ENCODE data around the gene GUCD1. TPM values are rescaled to one million over a fixed set of nuclear protein-coding genes. Genes with fewer than 3 reads are reported as not detected.

Gene GUCD1
- total RNA-seq, 2 donors from 2014 or later = 188 to 207 TPM

DNA sequence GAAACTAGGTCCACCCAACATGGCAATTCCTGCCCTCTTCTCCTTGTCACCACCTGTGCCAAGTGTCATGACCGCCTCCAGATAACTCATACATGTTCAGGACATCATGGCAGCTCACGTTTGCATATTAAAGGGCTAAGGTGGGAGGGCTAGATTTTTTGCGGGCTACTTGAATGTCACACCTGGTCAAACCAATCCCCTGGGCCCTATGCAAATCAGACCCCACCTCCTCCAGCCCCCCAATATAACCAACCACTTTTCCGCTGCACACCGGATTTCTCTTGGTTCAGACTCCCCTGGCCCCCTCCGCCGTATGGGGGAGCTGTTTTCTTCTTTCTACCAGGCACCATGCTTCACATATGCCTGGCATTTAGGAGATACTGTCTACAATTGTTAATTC, 47.2 kb downstream of the GUCD1 start:
- Histone ChIP-seq H3K36me3 (no peaks in the 10 kb centered on the region), H3K9me3 (no peaks in the 10 kb centered on the region), H3K27me3 (no peaks in the 10 kb centered on the region), H3K9ac (ENCODE audit: low read depth in 2 of 2, low read length in 2 of 2) (no peak overlapping the region), H3K4me3 (no peak overlapping the region), H3K27ac (no peak overlapping the region), H3K4me1 (peaks cover 10% of the 10 kb centered on the region)
- intact Hi-C loops (cut with DNase I) = no loop called here
- no peak for DNase-seq
- TF ChIP-seq, protein P1, sequence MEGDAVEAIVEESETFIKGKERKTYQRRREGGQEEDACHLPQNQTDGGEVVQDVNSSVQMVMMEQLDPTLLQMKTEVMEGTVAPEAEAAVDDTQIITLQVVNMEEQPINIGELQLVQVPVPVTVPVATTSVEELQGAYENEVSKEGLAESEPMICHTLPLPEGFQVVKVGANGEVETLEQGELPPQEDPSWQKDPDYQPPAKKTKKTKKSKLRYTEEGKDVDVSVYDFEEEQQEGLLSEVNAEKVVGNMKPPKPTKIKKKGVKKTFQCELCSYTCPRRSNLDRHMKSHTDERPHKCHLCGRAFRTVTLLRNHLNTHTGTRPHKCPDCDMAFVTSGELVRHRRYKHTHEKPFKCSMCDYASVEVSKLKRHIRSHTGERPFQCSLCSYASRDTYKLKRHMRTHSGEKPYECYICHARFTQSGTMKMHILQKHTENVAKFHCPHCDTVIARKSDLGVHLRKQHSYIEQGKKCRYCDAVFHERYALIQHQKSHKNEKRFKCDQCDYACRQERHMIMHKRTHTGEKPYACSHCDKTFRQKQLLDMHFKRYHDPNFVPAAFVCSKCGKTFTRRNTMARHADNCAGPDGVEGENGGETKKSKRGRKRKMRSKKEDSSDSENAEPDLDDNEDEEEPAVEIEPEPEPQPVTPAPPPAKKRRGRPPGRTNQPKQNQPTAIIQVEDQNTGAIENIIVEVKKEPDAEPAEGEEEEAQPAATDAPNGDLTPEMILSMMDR (IDR thresholded peaks at IDR 0.05) = no peak

DNA sequence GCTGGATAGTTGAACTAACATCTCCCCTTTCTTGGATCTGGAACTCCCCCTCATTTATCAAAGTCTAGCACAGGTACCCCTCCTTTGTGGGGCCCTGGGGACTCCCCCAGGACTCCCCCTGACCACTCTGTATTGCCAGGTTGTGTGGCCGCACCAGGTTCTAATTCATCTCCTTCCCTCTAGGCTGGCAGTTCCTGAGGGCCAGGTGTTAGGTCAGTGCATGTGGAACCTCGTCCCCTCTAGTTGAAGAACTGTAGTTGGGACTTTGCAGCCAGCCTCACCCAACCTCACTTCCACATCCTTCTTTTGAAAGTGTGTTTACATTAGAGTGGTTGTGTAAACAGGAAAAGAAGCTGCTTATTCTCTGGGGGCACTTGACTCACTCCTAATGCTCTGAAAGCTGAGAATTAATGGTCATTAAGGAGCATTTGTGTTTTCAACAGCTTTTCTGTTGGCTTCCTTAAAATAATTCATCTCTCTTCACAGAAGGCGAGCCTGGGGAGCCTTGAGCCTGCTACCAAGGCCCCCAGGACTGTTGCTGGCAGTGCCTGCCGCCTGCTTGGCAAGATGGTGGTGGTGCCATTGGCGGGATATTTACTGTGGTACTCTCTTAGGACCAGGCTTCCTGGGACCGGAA, 48.0 kb downstream of the GUCD1 start:
- no peak for DNase-seq
- H3K4me3 ChIP-seq = no peak overlapping the region
- peaks cover 10% of the 10 kb centered on the region for H3K4me1 ChIP-seq
- TF ChIP-seq, protein P1 (IDR thresholded peaks at IDR 0.05) = no peak
- intact Hi-C loops (cut with DNase I) = no loop called here
- no peaks in the 10 kb centered on the region for H3K9me3 ChIP-seq
- H3K36me3 ChIP-seq = no peaks in the 10 kb centered on the region
- no peak overlapping the region for H3K9ac ChIP-seq (ENCODE audit: low read depth in 2 of 2, low read length in 2 of 2)
- H3K27ac ChIP-seq = peak overlapping the region; percentile 2
- no peaks in the 10 kb centered on the region for H3K27me3 ChIP-seq

DNA sequence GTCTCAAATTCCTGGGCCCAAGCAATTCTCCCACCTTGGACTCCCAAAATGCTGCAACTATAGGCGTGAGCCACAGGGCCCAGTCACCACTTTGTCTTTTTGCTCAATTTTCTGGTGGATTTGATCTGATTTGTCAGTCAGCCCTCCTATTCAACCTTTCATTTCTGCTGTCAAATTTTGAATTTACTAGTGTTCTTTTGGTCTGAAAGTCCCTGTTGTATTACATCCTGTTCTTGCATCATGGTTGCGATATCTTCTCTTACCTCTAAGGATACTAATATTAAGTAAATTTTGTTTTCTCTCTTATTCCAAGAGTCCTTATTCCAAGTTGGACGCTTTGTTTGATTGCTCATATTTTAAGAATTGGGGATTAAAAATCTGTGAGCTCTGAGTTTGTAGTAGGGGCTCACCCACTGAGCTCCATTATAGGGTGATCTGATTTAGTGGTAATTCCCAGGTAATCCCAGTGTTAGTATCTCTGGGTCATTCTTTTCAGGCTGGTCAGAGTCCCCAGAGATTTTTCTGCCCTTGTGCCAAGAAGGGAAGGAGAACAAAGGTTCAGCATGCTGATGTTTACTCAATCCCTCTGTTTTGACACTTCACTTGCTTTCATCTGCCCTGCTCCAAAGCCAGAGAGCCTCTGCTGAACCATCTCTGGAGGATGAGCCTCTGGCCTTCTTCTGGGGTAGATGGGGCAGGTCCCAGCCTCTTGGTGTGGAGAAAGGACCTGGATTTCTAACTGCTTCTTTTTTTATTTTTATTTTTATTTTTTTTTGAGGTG, 49.8 kb downstream of the GUCD1 start:
- no peaks in the 10 kb centered on the region for H3K36me3 ChIP-seq
- no peak overlapping the region for H3K27ac ChIP-seq
- TF ChIP-seq, protein P1 (IDR thresholded peaks at IDR 0.05) = no peak
- intact Hi-C loops (cut with DNase I) = loop anchor here (5.0 kb wide), 1 partner anchor 83 kb away; no protein-coding TSS in a partner anchor
- no peaks in the 10 kb centered on the region for H3K27me3 ChIP-seq
- no peak for DNase-seq
- no peak overlapping the region for H3K4me3 ChIP-seq
- no peak overlapping the region for H3K9ac ChIP-seq (ENCODE audit: low read depth in 2 of 2, low read length in 2 of 2)
- no peaks in the 10 kb centered on the region for H3K4me1 ChIP-seq
- H3K9me3 ChIP-seq = no peaks in the 10 kb centered on the region

DNA sequence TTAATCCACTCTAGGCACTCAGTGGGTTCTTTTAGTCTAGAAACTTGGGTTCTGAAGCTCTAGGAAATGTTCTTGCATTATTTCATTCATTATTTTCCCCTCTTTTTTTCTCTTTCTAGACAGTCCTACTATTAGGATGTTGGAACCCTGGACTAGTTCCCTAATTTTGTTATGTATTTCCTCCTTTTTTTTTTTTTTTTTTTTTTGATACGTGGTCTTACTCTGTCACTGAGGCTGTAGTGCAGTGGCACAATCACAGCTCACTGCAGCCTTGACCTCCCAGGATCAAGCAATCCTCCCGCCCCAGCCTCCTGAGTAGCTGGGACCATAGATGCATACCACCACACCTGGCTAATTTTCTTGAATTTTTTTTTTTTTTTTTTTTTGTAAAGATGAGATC, 50.4 kb downstream of the GUCD1 start:
- intact Hi-C loops (cut with DNase I) = loop anchor here (5.0 kb wide), 1 partner anchor 82 kb away; no protein-coding TSS in a partner anchor
- H3K9ac ChIP-seq (ENCODE audit: low read depth in 2 of 2, low read length in 2 of 2) = no peak overlapping the region
- no peaks in the 10 kb centered on the region for H3K36me3 ChIP-seq
- TF ChIP-seq, protein P1 (IDR thresholded peaks at IDR 0.05) = no peak
- H3K27me3 ChIP-seq = no peaks in the 10 kb centered on the region
- H3K9me3 ChIP-seq = no peaks in the 10 kb centered on the region
- no peak for DNase-seq
- no peak overlapping the region for H3K27ac ChIP-seq
- no peak overlapping the region for H3K4me3 ChIP-seq
- no peaks in the 10 kb centered on the region for H3K4me1 ChIP-seq

DNA sequence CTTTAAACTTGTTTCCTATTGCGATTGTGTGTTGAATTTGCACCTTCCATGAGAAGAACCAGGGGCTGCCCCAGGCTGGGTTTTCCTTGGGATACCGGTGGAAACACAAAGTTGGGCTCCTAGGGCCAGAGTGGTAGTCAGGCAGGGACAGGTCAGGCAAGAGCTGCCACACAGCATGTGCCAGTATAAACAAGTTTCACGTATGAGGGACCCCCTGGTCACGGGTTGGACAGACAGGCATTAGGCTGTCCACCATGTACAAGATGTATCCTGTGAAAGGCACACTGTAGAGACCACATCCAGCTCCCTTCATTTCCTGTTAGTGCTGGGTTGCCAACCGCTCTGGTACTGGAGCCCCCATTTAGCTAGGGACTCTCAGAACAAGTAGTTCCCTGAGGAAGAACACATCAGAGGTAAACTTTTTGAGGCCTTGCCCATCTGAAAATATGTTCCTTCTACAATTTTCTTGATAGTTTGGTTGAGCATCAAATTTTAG, 51.0 kb downstream of the GUCD1 start:
- H3K27me3 ChIP-seq = no peaks in the 10 kb centered on the region
- no peak for DNase-seq
- intact Hi-C loops (cut with DNase I) = loop anchor here (5.0 kb wide), 1 partner anchor 82 kb away; no protein-coding TSS in a partner anchor
- H3K27ac ChIP-seq = no peak overlapping the region
- H3K9me3 ChIP-seq = no peaks in the 10 kb centered on the region
- no peak overlapping the region for H3K9ac ChIP-seq (ENCODE audit: low read depth in 2 of 2, low read length in 2 of 2)
- no peaks in the 10 kb centered on the region for H3K36me3 ChIP-seq
- no peak overlapping the region for H3K4me3 ChIP-seq
- no peaks in the 10 kb centered on the region for H3K4me1 ChIP-seq
- TF ChIP-seq, protein P1 (IDR thresholded peaks at IDR 0.05) = no peak

Measured in colonic mucosa (tissue), 4 donors.